B cell (primary cell): Measurements from ENCODE around the gene LAMC3.

Experiments
- CTCF ChIP-seq: fragments of 200-600 bp; IDR thresholded peaks from one replicate; pipeline ENCODE4 v1.8.0; 2022; ENCODE audit warnings: antibody characterized with exemption, mild to moderate bottlenecking
- EZH2 ChIP-seq: IDR thresholded peaks from 2 replicates; pipeline ENCODE4 v1.6.1; 2012; ENCODE audit warnings: borderline replicate concordance, low read depth, mild to moderate bottlenecking, moderate library complexity, low read length; ENCODE audit not compliant: insufficient read depth, poor library complexity, severe bottlenecking

GRCh38 chr9:131091352-131091992, 82.5 kb downstream of the LAMC3 start:
- no peak for TF ChIP-seq EZH2
- TF ChIP-seq CTCF: no peak
